ENCODE data around the gene ARHGAP10.

Gene ARHGAP10

DNA sequence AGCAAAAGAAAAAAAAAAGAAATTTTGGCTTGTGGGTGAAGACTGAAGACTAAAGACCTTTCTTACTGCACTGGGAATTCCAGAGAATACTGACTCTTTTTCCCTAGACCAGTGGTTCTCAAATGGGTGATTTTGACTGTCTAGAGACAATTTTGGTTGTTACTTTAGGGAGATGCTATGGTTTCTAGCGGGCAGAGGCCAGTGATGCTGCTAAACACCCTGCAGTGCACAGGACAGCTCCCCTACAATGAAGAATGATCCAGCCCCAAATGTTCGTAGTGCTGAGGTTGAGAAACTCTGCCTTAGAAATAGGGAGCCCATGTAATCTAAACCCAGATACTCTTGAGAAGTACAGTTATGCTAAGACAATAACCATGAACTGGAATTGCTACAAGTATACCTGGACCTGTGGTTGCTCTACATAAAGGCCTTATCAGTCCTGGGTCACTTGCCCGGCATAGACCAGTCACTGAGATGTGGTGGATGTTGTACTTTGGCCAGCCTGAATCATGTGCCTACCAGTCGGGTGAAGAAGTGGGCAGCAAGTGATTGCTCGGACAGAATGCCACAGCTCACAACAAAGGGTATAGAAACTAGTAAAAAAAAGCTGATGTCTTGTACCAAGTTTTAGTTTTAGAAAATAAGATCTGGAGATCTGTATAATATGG is 16.0 kb downstream of the ARHGAP10 start:
- Histone ChIP-seq H3K79me1 (replicated peaks; ENCODE audit: low read length, poor library complexity, severe bottlenecking) (peaks cover 15% of the 10 kb centered on the region), H2BK15ac (ENCODE audit: low read depth, poor library complexity, severe bottlenecking) (no peak overlapping the region), H3K9me3 (ENCODE audit: control insufficient read depth, low read length) (no peaks in the 10 kb centered on the region), H3K4me3 (ENCODE audit: insufficient read depth in 1 of 2, low read depth in 1 of 2, low read length in 2 of 2) (no peak overlapping the region), H3K4ac (ENCODE audit: low read depth in 1 of 2, low read length in 2 of 2) (no peak overlapping the region), H3K27ac (ENCODE audit: low read length, poor library complexity, severe bottlenecking) (no peak overlapping the region), H3K36me3 (ENCODE audit: control insufficient read depth in 1 of 2, insufficient read depth in 2 of 2, low read depth in 1 of 2, low read length in 2 of 2) (peaks cover 0 to 19% of the 10 kb centered on the region in 2 experiments), H3K9ac (ENCODE audit: low read length) (no peak overlapping the region), H3K18ac (ENCODE audit: low read depth in 1 of 2, low read length in 2 of 2) (no peak overlapping the region), H3K4me1 (ENCODE audit: control insufficient read depth, insufficient read depth, low read depth, low read length) (peaks cover 2% of the 10 kb centered on the region), H4K91ac (ENCODE audit: low read length) (no peak overlapping the region), H2AK5ac (ENCODE audit: low read length, severe bottlenecking) (no peak overlapping the region), H2BK120ac (ENCODE audit: low read depth, low read length) (no peak overlapping the region), H4K8ac (ENCODE audit: low read length) (no peak overlapping the region), H2BK5ac (ENCODE audit: low read depth, low read length, poor library complexity, severe bottlenecking) (no peak overlapping the region), H3K27me3 (ENCODE audit: control insufficient read depth in 1 of 2, insufficient read depth in 1 of 2, low read length in 2 of 2) (no peaks in the 10 kb centered on the region), H3K14ac (ENCODE audit: low read length in 2 of 2) (no peak overlapping the region), H2BK12ac (ENCODE audit: low read length in 2 of 2) (no peak overlapping the region), H3K23ac (ENCODE audit: low read length in 2 of 2) (no peak overlapping the region), H3K4me2 (ENCODE audit: low read length, poor library complexity, severe bottlenecking) (no peak overlapping the region), H2AFZ (ENCODE audit: low read depth, low read length) (no peak overlapping the region)
- DNase-seq: no peak
- WGBS: 94% methylated on average over 4 of the region's 5 CpGs

- Histone ChIP-seq H3K79me1 (replicated peaks; ENCODE audit: low read length, poor library complexity, severe bottlenecking) (peaks cover 7% of the 10 kb centered on the region), H2BK5ac (ENCODE audit: low read depth, low read length, poor library complexity, severe bottlenecking) (no peak overlapping the region), H2BK120ac (ENCODE audit: low read depth, low read length) (no peak overlapping the region), H3K18ac (ENCODE audit: low read depth in 1 of 2, low read length in 2 of 2) (no peak overlapping the region), H2AFZ (ENCODE audit: low read depth, low read length) (no peak overlapping the region), H2AK5ac (ENCODE audit: low read length, severe bottlenecking) (no peak overlapping the region), H4K91ac (ENCODE audit: low read length) (no peak overlapping the region), H3K4me2 (ENCODE audit: low read length, poor library complexity, severe bottlenecking) (no peak overlapping the region), H2BK12ac (ENCODE audit: low read length in 2 of 2) (no peak overlapping the region), H3K36me3 (ENCODE audit: control insufficient read depth in 1 of 2, insufficient read depth in 2 of 2, low read depth in 1 of 2, low read length in 2 of 2) (peaks cover 0 to 14% of the 10 kb centered on the region in 2 experiments), H3K14ac (ENCODE audit: low read length in 2 of 2) (no peak overlapping the region), H3K9ac (ENCODE audit: low read length) (no peak overlapping the region), H3K4me1 (ENCODE audit: control insufficient read depth, insufficient read depth, low read depth, low read length) (peaks cover 2% of the 10 kb centered on the region), H3K9me3 (ENCODE audit: control insufficient read depth, low read length) (no peaks in the 10 kb centered on the region), H3K4me3 (ENCODE audit: insufficient read depth in 1 of 2, low read depth in 1 of 2, low read length in 2 of 2) (no peak overlapping the region), H3K27ac (ENCODE audit: low read length, poor library complexity, severe bottlenecking) (no peak overlapping the region), H4K8ac (ENCODE audit: low read length) (no peak overlapping the region), H2BK15ac (ENCODE audit: low read depth, poor library complexity, severe bottlenecking) (no peak overlapping the region), H3K23ac (ENCODE audit: low read length in 2 of 2) (no peak overlapping the region), H3K4ac (ENCODE audit: low read depth in 1 of 2, low read length in 2 of 2) (no peak overlapping the region), H3K27me3 (ENCODE audit: control insufficient read depth in 1 of 2, insufficient read depth in 1 of 2, low read length in 2 of 2) (no peaks in the 10 kb centered on the region)
- DNase-seq: no peak
- 62% methylated on average over 3 of the region's 3 CpGs for WGBS
These were observed 18.0 kb downstream of the ARHGAP10 start for GRCh38 chr4:147749811-147750321.

- H2AFZ ChIP-seq (ENCODE audit: low read depth, low read length): no peak overlapping the region
- no peak overlapping the region for H4K91ac ChIP-seq (ENCODE audit: low read length)
- H4K8ac ChIP-seq (ENCODE audit: low read length): no peak overlapping the region
- H3K4ac ChIP-seq (ENCODE audit: low read depth in 1 of 2, low read length in 2 of 2): no peak overlapping the region
- no peaks in the 10 kb centered on the region for H3K9me3 ChIP-seq (ENCODE audit: control insufficient read depth, low read length)
- H3K18ac ChIP-seq (ENCODE audit: low read depth in 1 of 2, low read length in 2 of 2): no peak overlapping the region
- no peak overlapping the region for H2AK5ac ChIP-seq (ENCODE audit: low read length, severe bottlenecking)
- H3K4me1 ChIP-seq (ENCODE audit: control insufficient read depth, insufficient read depth, low read depth, low read length): no peaks in the 10 kb centered on the region
- no peak overlapping the region for H3K27ac ChIP-seq (ENCODE audit: low read length, poor library complexity, severe bottlenecking)
- H3K36me3 ChIP-seq (ENCODE audit: control insufficient read depth in 1 of 2, insufficient read depth in 2 of 2, low read depth in 1 of 2, low read length in 2 of 2): peaks cover 0 to 9% of the 10 kb centered on the region in 2 experiments
- H3K27me3 ChIP-seq (ENCODE audit: control insufficient read depth in 1 of 2, insufficient read depth in 1 of 2, low read length in 2 of 2): no peaks in the 10 kb centered on the region
- H3K23ac ChIP-seq (ENCODE audit: low read length in 2 of 2): no peak overlapping the region
- H2BK15ac ChIP-seq (ENCODE audit: low read depth, poor library complexity, severe bottlenecking): no peak overlapping the region
- 90% methylated on average over 3 of the region's 4 CpGs for WGBS
- H3K14ac ChIP-seq (ENCODE audit: low read length in 2 of 2): no peak overlapping the region
- no peak overlapping the region for H3K4me2 ChIP-seq (ENCODE audit: low read length, poor library complexity, severe bottlenecking)
- H2BK5ac ChIP-seq (ENCODE audit: low read depth, low read length, poor library complexity, severe bottlenecking): no peak overlapping the region
- peaks cover 11% of the 10 kb centered on the region for H3K79me1 ChIP-seq (replicated peaks; ENCODE audit: low read length, poor library complexity, severe bottlenecking)
- H3K9ac ChIP-seq (ENCODE audit: low read length): no peak overlapping the region
- DNase-seq: peak; percentile 55
- H2BK12ac ChIP-seq (ENCODE audit: low read length in 2 of 2): no peak overlapping the region
- H2BK120ac ChIP-seq (ENCODE audit: low read depth, low read length): no peak overlapping the region
- no peak overlapping the region for H3K4me3 ChIP-seq (ENCODE audit: insufficient read depth in 1 of 2, low read depth in 1 of 2, low read length in 2 of 2)
These were observed 21.2 kb downstream of the ARHGAP10 start for GRCh38 chr4:147753047-147753446.

DNA sequence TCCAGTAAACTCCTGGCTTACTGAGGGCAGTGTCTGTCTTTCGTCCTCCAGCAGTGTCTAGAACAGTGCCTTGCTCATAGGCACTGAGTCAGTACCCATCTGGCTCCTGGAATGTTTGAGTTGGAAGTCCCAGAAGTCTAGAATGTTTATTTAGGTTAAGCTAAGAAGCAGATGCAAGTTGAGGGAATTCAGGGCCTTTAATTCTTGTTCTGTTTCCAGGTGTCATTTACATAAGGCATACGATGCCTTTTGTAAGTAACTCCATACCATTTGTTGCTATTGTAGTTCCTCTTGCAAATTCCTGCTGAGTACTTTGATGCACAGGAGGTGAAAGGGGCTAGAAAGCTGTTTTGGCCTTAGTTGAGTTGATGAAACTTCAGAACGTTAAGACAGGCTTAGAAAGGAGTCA is 22.2 kb downstream of the ARHGAP10 start:
- Histone ChIP-seq H4K91ac (ENCODE audit: low read length) (no peak overlapping the region), H3K9me3 (ENCODE audit: control insufficient read depth, low read length) (no peaks in the 10 kb centered on the region), H3K4ac (ENCODE audit: low read depth in 1 of 2, low read length in 2 of 2) (no peak overlapping the region), H3K14ac (ENCODE audit: low read length in 2 of 2) (no peak overlapping the region), H3K9ac (ENCODE audit: low read length) (peak overlapping the region; percentile 6), H2BK15ac (ENCODE audit: low read depth, poor library complexity, severe bottlenecking) (no peak overlapping the region), H3K4me2 (ENCODE audit: low read length, poor library complexity, severe bottlenecking) (peak overlapping the region; percentile 17), H3K27ac (ENCODE audit: low read length, poor library complexity, severe bottlenecking) (peak overlapping the region; percentile 66), H2AFZ (ENCODE audit: low read depth, low read length) (no peak overlapping the region), H2BK120ac (ENCODE audit: low read depth, low read length) (no peak overlapping the region), H3K18ac (ENCODE audit: low read depth in 1 of 2, low read length in 2 of 2) (no peak overlapping the region), H2BK5ac (ENCODE audit: low read depth, low read length, poor library complexity, severe bottlenecking) (no peak overlapping the region), H3K4me1 (ENCODE audit: control insufficient read depth, insufficient read depth, low read depth, low read length) (no peaks in the 10 kb centered on the region), H2AK5ac (ENCODE audit: low read length, severe bottlenecking) (no peak overlapping the region), H3K23ac (ENCODE audit: low read length in 2 of 2) (no peak overlapping the region), H3K4me3 (ENCODE audit: insufficient read depth in 1 of 2, low read depth in 1 of 2, low read length in 2 of 2) (no peak overlapping the region), H2BK12ac (ENCODE audit: low read length in 2 of 2) (no peak overlapping the region), H3K79me1 (replicated peaks; ENCODE audit: low read length, poor library complexity, severe bottlenecking) (peaks cover 11% of the 10 kb centered on the region), H4K8ac (ENCODE audit: low read length) (peak overlapping the region; percentile 72), H3K27me3 (ENCODE audit: control insufficient read depth in 1 of 2, insufficient read depth in 1 of 2, low read length in 2 of 2) (no peaks in the 10 kb centered on the region), H3K36me3 (ENCODE audit: control insufficient read depth in 1 of 2, insufficient read depth in 2 of 2, low read depth in 1 of 2, low read length in 2 of 2) (peaks cover 0 to 4% of the 10 kb centered on the region in 2 experiments)
- WGBS: 17% methylated on average over 3 of the region's 3 CpGs
- DNase-seq: peak; percentile 88

Measured in mesenchymal stem cell (in vitro differentiated cells and primary cell).